Activated T-cell treated with anti-CD3 and anti-CD28 coated beads, Interleukin-2, amount 50 U/mL, for 24 hours (primary cell): ENCODE results near the gene ASTN2.

ENCODE experiments used
- DNase-seq: peaks from one replicate; pipeline ENCODE4 v3.0.0-alpha.2; 2020
- H3K27ac Mint-ChIP-seq: 2 replicates; pipeline ENCODE4 v1.8.0; 2020; ENCODE audit warnings: mild to moderate bottlenecking, mixed read lengths
- H3K27me3 Mint-ChIP-seq: 2 replicates; pipeline ENCODE4 v1.8.0; 2020; ENCODE audit warnings: mixed read lengths
- H3K36me3 Mint-ChIP-seq: 2 replicates; pipeline ENCODE4 v1.8.0; 2020; ENCODE audit warnings: low read depth, mixed read lengths
- H3K4me1 Mint-ChIP-seq: 2 replicates; pipeline ENCODE4 v1.8.0; 2020; ENCODE audit warnings: low read depth, mixed read lengths
- H3K4me3 Mint-ChIP-seq: 2 replicates; pipeline ENCODE4 v1.8.0; 2020; ENCODE audit warnings: mild to moderate bottlenecking, moderate library complexity, mixed read lengths
- H3K9me3 Mint-ChIP-seq: 2 replicates; pipeline ENCODE4 v1.8.0; 2020; ENCODE audit warnings: mixed read lengths

ASTN2 gene

DNA sequence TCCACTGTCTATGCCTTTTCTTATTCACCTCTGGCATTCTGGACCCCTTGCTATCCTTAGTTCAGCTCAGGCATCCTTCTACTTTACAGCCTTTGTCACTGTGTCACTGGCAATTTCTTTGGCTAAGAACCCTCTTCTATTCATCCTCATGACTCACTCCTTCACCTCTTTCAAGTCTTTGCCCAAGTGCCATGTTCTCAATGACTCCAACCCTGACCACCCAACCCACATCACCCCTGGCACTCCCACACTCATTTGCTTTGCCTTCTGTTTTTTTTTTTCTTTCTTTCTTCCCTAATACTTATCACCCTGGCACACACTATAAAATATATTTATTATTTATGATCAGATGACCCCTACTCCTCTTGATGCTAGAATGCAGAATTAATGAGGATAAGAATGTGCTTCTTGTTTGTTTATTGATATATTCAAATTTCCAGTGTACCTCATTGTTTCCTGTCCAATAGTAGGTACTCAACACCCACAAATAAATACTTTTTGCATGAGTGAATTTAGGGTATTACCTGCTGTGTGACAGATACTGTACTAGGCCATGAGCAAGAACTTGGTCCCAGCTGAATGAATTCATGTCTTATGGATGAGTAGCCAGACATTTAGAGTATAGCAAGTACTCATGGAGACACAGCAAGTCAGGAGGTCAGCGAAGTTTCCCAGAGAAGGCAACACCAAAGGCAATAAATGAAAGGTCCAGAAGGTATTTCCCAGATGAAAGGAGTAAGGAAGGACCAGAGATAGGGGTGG lies 1025.1 kb downstream of the ASTN2 start:
- DNase-seq: no peak
- H3K27ac Mint-ChIP-seq: no peak overlapping the region
- no peaks in the 10 kb centered on the region for H3K36me3 Mint-ChIP-seq
- no peaks in the 10 kb centered on the region for H3K27me3 Mint-ChIP-seq
- no peak overlapping the region for H3K4me3 Mint-ChIP-seq
- H3K9me3 Mint-ChIP-seq: no peaks in the 10 kb centered on the region
- no peaks in the 10 kb centered on the region for H3K4me1 Mint-ChIP-seq

DNA sequence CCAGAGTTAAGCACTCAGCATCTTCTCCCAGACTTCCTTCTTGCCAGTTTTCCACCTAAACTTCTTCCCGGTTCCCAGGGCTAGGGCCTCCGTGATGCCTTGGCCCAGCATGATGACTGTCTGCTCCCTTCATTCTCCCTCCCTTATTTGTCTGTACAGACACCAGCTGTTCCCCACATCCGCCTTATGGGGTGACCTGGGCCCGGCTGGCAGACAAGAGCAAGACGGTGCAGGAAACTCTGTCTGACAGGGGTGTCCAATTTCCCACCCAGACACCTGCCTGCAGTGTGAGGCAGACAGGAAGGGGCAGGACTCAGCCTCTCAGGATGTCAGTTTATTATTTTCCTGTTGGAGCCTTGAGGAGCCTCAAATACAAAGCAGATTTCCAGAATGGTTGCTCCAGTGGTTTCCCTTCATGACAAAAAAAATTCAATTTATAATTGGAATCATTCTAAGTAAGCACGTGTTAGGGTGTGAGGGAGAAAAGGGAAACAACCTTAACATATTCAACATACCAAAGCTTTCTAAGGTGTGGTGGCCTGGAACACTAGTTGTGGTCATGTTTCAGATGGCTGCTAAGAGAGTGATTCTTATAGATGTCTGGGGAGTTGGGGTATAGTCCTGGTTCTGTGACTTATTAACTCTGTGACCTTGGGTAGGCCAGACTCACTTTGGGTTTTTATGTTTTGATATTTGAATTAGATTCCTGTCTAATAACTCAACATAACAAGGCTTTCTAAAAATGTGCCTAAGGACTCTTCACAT lies 1026.7 kb downstream of the ASTN2 start:
- no peaks in the 10 kb centered on the region for H3K27me3 Mint-ChIP-seq
- DNase-seq: no peak
- no peaks in the 10 kb centered on the region for H3K9me3 Mint-ChIP-seq
- no peak overlapping the region for H3K27ac Mint-ChIP-seq
- H3K4me3 Mint-ChIP-seq: no peak overlapping the region
- no peaks in the 10 kb centered on the region for H3K36me3 Mint-ChIP-seq
- no peaks in the 10 kb centered on the region for H3K4me1 Mint-ChIP-seq

DNA sequence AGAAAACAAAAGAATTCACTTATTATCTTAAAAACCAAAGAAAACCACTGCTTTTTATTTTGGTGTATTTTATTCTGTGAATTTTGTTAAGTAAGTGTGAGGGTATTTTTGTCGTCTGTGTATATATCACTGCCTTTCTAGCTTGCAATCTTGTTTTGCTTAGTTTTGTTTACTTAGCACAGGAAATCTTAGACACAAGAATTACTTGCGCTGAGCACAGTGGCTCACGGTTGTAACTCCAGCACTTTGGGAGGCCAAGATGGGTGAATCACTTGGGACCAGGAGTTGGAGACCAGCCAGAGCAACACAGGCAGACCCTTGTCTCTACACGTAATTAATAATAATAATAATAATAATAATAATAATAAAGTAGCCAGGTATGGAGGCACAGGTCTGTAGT lies 1030.9 kb downstream of the ASTN2 start:
- no peak overlapping the region for H3K4me3 Mint-ChIP-seq
- no peaks in the 10 kb centered on the region for H3K4me1 Mint-ChIP-seq
- no peak for DNase-seq
- no peaks in the 10 kb centered on the region for H3K9me3 Mint-ChIP-seq
- H3K36me3 Mint-ChIP-seq: no peaks in the 10 kb centered on the region
- H3K27ac Mint-ChIP-seq: no peak overlapping the region
- no peaks in the 10 kb centered on the region for H3K27me3 Mint-ChIP-seq

DNA sequence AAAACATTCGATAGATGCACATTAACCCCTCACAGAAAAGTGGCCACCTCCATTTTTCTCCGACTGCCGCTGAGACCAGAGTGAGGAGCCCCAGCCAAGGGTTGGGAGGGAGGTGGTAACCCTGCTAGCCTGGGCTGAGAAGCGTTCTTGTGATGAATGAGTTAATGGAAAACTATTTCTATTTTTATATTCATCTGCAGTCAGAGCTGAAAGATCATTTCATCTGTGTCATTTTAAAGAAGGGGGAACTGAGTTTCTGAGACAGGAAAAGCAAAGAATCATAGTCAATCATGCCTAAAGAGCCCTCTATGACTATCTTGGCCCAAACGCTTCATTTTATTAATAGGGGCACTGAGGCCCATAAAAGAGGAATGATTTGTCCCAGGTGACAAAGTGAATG lies 1031.7 kb downstream of the ASTN2 start:
- H3K27me3 Mint-ChIP-seq: no peaks in the 10 kb centered on the region

DNA sequence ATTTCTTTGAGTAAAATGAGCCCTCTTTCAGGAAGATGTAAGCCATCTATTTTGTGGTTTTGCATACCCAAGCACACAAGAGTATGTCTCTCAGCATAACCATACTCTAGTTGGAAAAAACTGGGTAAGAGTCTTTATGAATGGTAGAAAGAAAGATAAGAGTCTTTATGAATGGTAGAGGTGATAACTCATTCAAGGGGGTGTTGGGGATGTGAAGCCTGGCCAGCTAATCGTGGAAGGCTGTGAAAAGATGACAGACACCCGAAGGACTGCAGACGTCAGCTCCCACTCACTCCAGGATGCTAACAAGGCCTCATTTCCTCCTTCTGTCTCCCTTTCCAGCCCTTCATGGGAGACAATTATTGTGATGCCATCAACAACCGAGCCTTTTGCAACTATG lies 1032.8 kb downstream of the ASTN2 start:
- Mint-ChIP-seq H3K36me3 (no peaks in the 10 kb centered on the region), H3K27ac (no peak overlapping the region), H3K4me3 (no peak overlapping the region), H3K9me3 (no peaks in the 10 kb centered on the region), H3K4me1 (no peaks in the 10 kb centered on the region), H3K27me3 (no peaks in the 10 kb centered on the region)
- DNase-seq: no peak

More for the DNA sequence above, 1031.7 kb downstream of the ASTN2 start:
- no peak overlapping the region for H3K27ac Mint-ChIP-seq
- no peaks in the 10 kb centered on the region for H3K9me3 Mint-ChIP-seq
- no peak for DNase-seq
- no peaks in the 10 kb centered on the region for H3K4me1 Mint-ChIP-seq
- no peaks in the 10 kb centered on the region for H3K36me3 Mint-ChIP-seq
- no peak overlapping the region for H3K4me3 Mint-ChIP-seq

DNA sequence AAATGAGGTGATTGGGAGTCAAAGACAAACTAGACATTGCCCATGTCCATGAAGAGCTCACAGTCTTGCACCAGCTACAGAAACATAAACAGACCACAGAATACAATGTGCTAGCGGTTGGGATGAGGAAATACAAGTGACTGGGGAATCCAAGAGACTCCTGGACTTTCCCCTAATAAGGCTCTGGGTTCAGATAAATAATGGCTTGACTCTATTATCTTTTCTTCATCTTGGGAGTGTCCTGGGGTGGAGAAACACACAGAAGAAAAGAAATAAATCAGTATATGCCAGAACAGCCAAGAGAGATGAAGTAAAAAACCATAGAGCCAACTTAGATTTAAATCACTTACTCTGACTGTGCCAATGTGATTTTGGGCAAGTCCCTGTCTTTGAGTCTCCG lies 1033.5 kb downstream of the ASTN2 start:
- Mint-ChIP-seq H3K27ac (no peak overlapping the region), H3K4me1 (no peaks in the 10 kb centered on the region), H3K9me3 (no peaks in the 10 kb centered on the region), H3K4me3 (no peak overlapping the region), H3K36me3 (no peaks in the 10 kb centered on the region), H3K27me3 (no peaks in the 10 kb centered on the region)
- DNase-seq: no peak

DNA sequence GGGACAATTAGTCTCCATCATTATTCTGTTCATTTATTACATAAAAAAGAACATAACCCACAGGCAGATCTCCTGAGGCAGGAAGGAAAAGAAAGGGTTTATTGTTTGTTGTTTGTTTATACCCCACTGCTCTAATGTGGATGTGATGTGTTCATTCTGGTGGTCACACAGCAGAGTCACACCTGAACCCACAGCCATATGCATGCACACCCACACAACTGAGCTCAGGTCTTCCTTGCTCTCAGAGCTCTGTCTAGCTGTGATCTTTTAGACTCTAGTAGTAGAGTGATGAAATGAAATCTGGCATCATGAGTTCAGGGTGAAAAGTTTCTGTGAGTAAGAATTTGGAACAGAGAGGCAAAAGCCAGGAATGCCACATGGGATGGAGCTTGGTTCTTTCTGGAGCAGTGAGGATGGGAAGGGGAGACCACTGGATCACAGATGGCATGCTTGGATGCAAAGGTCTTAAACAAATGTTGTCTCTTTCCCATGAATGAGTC lies 1034.3 kb downstream of the ASTN2 start:
- H3K9me3 Mint-ChIP-seq: no peaks in the 10 kb centered on the region
- no peaks in the 10 kb centered on the region for H3K4me1 Mint-ChIP-seq
- no peak overlapping the region for H3K4me3 Mint-ChIP-seq
- DNase-seq: no peak
- no peaks in the 10 kb centered on the region for H3K36me3 Mint-ChIP-seq
- no peaks in the 10 kb centered on the region for H3K27me3 Mint-ChIP-seq
- H3K27ac Mint-ChIP-seq: no peak overlapping the region

DNA sequence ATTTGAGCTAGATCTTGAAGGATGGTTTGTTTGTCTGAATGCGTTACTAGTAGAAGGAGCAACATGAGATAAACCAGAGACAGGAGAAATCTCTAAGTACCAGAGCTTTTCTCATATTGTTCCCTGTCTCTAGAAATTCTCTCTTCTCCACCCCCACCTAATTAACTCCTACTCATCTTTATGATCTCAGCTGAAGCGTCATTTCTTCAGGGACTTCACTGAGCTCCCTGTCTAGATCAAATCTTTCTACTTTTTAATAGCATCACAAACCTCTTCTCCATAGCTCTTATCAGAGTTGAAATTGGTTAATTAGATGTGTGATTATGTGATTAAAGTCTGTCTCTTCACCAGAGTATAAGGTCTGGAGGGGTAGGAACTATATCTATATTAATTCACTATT lies 1035.0 kb downstream of the ASTN2 start:
- Mint-ChIP-seq H3K4me3 (no peak overlapping the region), H3K4me1 (no peaks in the 10 kb centered on the region), H3K36me3 (no peaks in the 10 kb centered on the region)

DNA sequence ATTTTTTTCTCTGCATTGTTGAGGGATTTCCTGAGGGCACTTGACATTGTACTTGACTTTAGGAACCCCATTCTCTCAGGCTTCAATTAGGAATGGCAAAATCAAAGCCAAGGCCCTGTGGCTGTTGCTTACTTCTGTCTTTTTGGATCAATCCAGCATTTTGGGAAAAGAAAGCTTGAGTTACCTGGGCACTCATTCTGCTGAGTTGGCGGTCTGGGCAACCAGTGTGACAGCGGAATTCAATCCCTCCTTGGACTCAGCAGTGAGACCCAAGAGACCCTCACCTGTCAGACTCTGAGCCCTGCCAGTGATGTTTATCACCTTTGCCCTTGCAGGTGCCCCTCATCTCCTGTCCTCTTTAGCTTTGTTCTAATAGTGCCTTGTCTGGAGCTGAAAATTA lies 1036.0 kb downstream of the ASTN2 start:
- H3K4me1 Mint-ChIP-seq: no peaks in the 10 kb centered on the region
- no peak for DNase-seq
- no peak overlapping the region for H3K27ac Mint-ChIP-seq
- H3K27me3 Mint-ChIP-seq: no peaks in the 10 kb centered on the region
- H3K9me3 Mint-ChIP-seq: no peaks in the 10 kb centered on the region
- no peaks in the 10 kb centered on the region for H3K36me3 Mint-ChIP-seq
- H3K4me3 Mint-ChIP-seq: no peak overlapping the region

More for the DNA sequence above, 1035.0 kb downstream of the ASTN2 start:
- no peaks in the 10 kb centered on the region for H3K27me3 Mint-ChIP-seq
- DNase-seq: no peak
- H3K9me3 Mint-ChIP-seq: no peaks in the 10 kb centered on the region
- H3K27ac Mint-ChIP-seq: no peak overlapping the region

DNA sequence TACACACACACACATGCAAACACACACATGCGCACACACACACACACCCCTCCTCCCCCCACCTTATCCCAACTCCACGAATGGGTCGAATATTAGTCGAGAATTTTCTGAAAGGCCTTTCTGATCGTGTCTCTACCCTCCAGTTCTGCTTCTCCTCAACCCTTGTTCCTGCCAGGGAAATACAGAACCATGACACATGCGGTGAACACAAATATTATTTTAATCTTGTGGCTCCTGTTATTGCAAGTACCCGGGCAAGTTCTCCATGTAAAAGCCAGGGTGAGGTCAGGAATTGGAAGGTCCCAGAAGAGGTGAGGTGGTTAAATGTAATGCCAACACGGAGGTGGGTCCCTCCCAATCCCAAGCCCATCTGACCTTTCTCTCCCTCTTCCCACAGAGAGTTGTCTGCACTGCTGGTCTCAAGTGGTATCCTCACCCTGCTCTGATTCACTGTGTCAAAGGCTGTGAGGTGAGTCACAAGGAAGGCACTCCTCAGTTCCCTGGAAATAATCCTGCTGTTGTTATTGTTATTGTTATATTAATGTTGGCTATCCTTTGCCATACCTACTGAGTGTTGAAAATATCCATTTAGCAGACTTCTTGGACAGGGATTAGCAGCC lies 1037.6 kb downstream of the ASTN2 start:
- H3K4me1 Mint-ChIP-seq: no peaks in the 10 kb centered on the region
- no peaks in the 10 kb centered on the region for H3K27me3 Mint-ChIP-seq
- H3K9me3 Mint-ChIP-seq: no peaks in the 10 kb centered on the region
- H3K4me3 Mint-ChIP-seq: no peak overlapping the region
- no peak for DNase-seq
- no peaks in the 10 kb centered on the region for H3K36me3 Mint-ChIP-seq
- no peak overlapping the region for H3K27ac Mint-ChIP-seq
